ENCODE measurements around the gene CTR9.

The CTR9 gene

GRCh38 chr11:10727146-10727851, 23.7 kb upstream of the CTR9 start:
- TF ChIP-seq, protein P1, sequence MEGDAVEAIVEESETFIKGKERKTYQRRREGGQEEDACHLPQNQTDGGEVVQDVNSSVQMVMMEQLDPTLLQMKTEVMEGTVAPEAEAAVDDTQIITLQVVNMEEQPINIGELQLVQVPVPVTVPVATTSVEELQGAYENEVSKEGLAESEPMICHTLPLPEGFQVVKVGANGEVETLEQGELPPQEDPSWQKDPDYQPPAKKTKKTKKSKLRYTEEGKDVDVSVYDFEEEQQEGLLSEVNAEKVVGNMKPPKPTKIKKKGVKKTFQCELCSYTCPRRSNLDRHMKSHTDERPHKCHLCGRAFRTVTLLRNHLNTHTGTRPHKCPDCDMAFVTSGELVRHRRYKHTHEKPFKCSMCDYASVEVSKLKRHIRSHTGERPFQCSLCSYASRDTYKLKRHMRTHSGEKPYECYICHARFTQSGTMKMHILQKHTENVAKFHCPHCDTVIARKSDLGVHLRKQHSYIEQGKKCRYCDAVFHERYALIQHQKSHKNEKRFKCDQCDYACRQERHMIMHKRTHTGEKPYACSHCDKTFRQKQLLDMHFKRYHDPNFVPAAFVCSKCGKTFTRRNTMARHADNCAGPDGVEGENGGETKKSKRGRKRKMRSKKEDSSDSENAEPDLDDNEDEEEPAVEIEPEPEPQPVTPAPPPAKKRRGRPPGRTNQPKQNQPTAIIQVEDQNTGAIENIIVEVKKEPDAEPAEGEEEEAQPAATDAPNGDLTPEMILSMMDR (conservative IDR thresholded peaks at IDR 0.05; ENCODE audit: low read length): no peak
- no peak overlapping the region for H3K4me3 ChIP-seq (ENCODE audit: low read length)
- DNase-seq (ENCODE audit: low read depth): peak; percentile 81

DNA sequence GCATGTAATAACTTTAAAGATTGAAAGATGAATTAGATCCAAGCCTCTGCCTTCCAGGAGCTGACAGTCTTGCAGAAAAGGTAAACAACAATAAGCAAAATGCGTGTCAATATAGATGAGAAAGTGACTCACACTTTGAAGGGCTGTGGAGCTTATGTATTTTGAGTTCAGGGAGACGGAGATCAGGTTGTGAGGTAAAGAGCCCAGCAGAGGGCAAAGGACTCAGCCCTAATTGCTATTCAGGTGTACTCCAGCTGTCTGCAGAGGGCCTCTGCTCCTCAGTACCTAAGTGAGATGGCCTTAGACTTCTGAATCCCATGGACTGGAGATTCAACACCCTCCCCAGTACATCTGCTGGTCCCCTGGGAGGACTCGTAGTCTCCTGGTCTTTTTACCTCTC, 22.9 kb upstream of the CTR9 start:
- H3K4me3 ChIP-seq (ENCODE audit: low read length): no peak overlapping the region
- DNase-seq (ENCODE audit: low read depth): no peak
- TF ChIP-seq, protein P1 (conservative IDR thresholded peaks at IDR 0.05; ENCODE audit: low read length): no peak

- peak; percentile 81 for DNase-seq (ENCODE audit: low read depth)
- TF ChIP-seq, protein P1 (conservative IDR thresholded peaks at IDR 0.05; ENCODE audit: low read length): no peak
- H3K4me3 ChIP-seq (ENCODE audit: low read length): no peak overlapping the region
Observed at GRCh38 chr11:10728789-10729472, 22.1 kb upstream of the CTR9 start.

DNA sequence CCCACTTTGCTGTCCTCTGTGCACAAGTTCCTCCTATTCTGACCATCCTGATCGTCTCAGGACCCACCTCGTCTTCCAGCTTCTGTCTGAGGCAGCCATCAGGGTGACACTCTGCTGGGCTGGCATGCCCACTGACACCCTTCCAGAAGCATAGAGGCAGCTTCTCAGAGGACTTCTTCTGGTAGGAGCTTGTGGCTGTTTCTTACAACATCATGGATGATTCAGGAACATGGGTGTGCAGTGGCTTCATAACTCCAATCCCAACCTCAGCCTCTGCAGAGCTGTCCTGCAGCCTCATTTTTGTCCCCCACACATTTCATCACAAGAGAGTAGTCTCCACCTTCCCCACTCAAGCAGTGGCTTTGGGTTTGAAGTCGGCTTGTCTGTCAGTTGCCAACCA, 20.9 kb upstream of the CTR9 start:
- DNase-seq (ENCODE audit: low read depth): peak; percentile 72
- H3K4me3 ChIP-seq (ENCODE audit: low read length): no peak overlapping the region
- TF ChIP-seq, protein P1 (conservative IDR thresholded peaks at IDR 0.05; ENCODE audit: low read length): no peak

GRCh38 chr11:10731064-10731680, 19.9 kb upstream of the CTR9 start:
- no peak for DNase-seq (ENCODE audit: low read depth)
- H3K4me3 ChIP-seq (ENCODE audit: low read length): no peak overlapping the region
- TF ChIP-seq, protein P1 (conservative IDR thresholded peaks at IDR 0.05; ENCODE audit: low read length): no peak

GRCh38 chr11:10735481-10736475, 15.3 kb upstream of the CTR9 start:
- DNase-seq (ENCODE audit: low read depth): peak; percentile 97
- peak overlapping the region; percentile 48 for H3K4me3 ChIP-seq (ENCODE audit: low read length)
- TF ChIP-seq, protein P1 (conservative IDR thresholded peaks at IDR 0.05; ENCODE audit: low read length): peak; percentile 94
